Left colon (tissue), 2 donors: ENCODE results near the gene TDRD10. TPM values are rescaled to one million over a fixed set of nuclear protein-coding genes. Genes with fewer than 3 reads are reported as not detected.

Experiments
- ATAC-seq: fragments of 200-7000 bp; cut with Tn5 transposase; one replicate; pipeline ENCODE4 v1.9.1; 2020; ENCODE audit warnings: mild to moderate bottlenecking, moderate library complexity
- DNase-seq, 2 donors: peaks; one replicate each; pipeline ENCODE4 v3.0.0-alpha.2; 2020
- intact Hi-C, 2 donors: fragments of 100-400 bp; cut with DNase I in 1 of 2; cut with micrococcal nuclease in 1 of 2; formaldehyde crosslinking; loops; one replicate each; pipeline versions ENCODE4 v1.11.2 to v1.14.0; 2022; cut with DNase I, micrococcal nuclease
- total RNA-seq, 2 donors: library from RNA; stranded (reverse); fragmentation: NEBNext Ultra II Directional; extraction: Animal tissue kit (Norgen Biotek cat#: 25700); gene quantifications; one replicate each; pipeline ENCODE4 v1.2.1, GENCODE V29; 2021
- donor health status: DM: no; HTN: no; CAD: no.
- donor health status: DM: yes; HTN: yes; CAD: no.

TDRD10 gene
- total RNA-seq, 2 donors from 2014 or later = 0.70 to 1.0 TPM

GRCh38 chr1:154586641-154587040, 84.6 kb downstream of the TDRD10 start:
- intact Hi-C loops = no loop called here
- DNase-seq (no peak), ATAC-seq (no peak)

GRCh38 chr1:154589780-154590179, 87.8 kb downstream of the TDRD10 start:
- DNase-seq (no peak), ATAC-seq (no peak)
- intact Hi-C loops = no loop called here

GRCh38 chr1:154590756-154591155, 88.7 kb downstream of the TDRD10 start:
- intact Hi-C loops = no loop called here
- DNase-seq (no peak), ATAC-seq (no peak)

- DNase-seq (no peak), ATAC-seq (no peak)
- intact Hi-C loops = no loop called here
Measured at GRCh38 chr1:154591206-154591605, 89.2 kb downstream of the TDRD10 start.

- ATAC-seq = no peak
- intact Hi-C loops = no loop called here
- DNase-seq = no peak
Measured at GRCh38 chr1:154593390-154593789, 91.4 kb downstream of the TDRD10 start.

GRCh38 chr1:154594811-154595210, 92.8 kb downstream of the TDRD10 start:
- no peak for DNase-seq
- intact Hi-C loops = no loop called here
- ATAC-seq = no peak

- no peak for DNase-seq
- intact Hi-C loops = no loop called here
- ATAC-seq = no peak
Measured at GRCh38 chr1:154595621-154596020, 93.6 kb downstream of the TDRD10 start.

Other genes with a start within 250 kb of the TDRD10 start
- gene HAX1, start 229.6 kb upstream of the TDRD10 start, total RNA-seq = 10 to 100 TPM; 52.3 to 60.2 TPM
- not detected for gene AQP10, start 181.1 kb upstream of the TDRD10 start, total RNA-seq
- 10 to 100 TPM in 1 of 2 donors, 1 to 10 TPM in 1; 4.5 to 11.9 TPM for gene ATP8B2, start 176.7 kb upstream of the TDRD10 start, total RNA-seq
- gene IL6R, start 96.9 kb upstream of the TDRD10 start, total RNA-seq = 10 to 100 TPM; 32.9 to 51.4 TPM
- 1 to 10 TPM; 3.4 TPM for gene SHE, start 193 bp downstream of the TDRD10 start, total RNA-seq
- 10 to 100 TPM; 78.8 to 98.9 TPM for gene UBE2Q1, start 56.4 kb downstream of the TDRD10 start, total RNA-seq
- gene CHRNB2, start 65.6 kb downstream of the TDRD10 start, total RNA-seq = under 1 TPM; 0.15 to 0.31 TPM
- 100 to 1,000 TPM; 119 to 138 TPM for gene ADAR, start 106.0 kb downstream of the TDRD10 start, total RNA-seq